IPS-15b (cell line): ENCODE data around the gene ZNF317.

Experiments used
- H3K27me3 ChIP-seq: one replicate; pipeline ENCODE4 v1.6.1; 2013; ENCODE audit warnings: low read length; ENCODE audit not compliant: control insufficient read depth, insufficient read depth
- H3K36me3 ChIP-seq: one replicate; pipeline ENCODE4 v1.6.1; 2013; ENCODE audit warnings: low read length; ENCODE audit not compliant: control insufficient read depth, insufficient read depth
- H3K4me1 ChIP-seq: one replicate; pipeline ENCODE4 v1.6.1; 2013; ENCODE audit warnings: mild to moderate bottlenecking, low read length; ENCODE audit not compliant: control insufficient read depth, insufficient read depth
- H3K4me3 ChIP-seq: one replicate; pipeline ENCODE4 v1.5.1; 2013; ENCODE audit warnings: low read depth, low read length
- H3K9ac ChIP-seq: one replicate; pipeline ENCODE4 v1.6.1; 2013; ENCODE audit warnings: low read depth, mild to moderate bottlenecking, low read length
- H3K9me3 ChIP-seq: one replicate; pipeline ENCODE4 v1.6.1; 2013; ENCODE audit warnings: mild to moderate bottlenecking, low read length; ENCODE audit not compliant: control insufficient read depth, insufficient read depth

ZNF317 gene

DNA sequence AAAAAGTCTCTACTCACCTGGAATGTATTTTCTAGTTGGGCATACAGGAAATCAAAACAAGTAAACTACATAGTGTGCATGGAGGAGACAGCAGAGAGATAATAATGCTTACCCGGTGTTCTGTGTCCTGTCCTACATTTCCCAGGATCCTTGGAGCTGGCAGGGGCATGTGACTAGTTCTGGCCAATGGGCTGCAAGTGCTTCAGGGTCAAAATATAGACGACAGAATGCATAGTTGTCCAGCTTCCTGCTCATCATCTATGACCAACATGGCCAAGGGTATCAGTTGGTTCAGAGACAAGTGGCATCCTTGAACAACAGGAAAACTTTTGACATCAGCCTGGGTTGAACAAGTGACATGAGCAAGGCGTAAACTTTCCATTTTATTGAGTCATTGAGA lies 8.5 kb downstream of the ZNF317 start:
- Histone ChIP-seq H3K4me3 (no peak overlapping the region), H3K27me3 (no peaks in the 10 kb centered on the region), H3K36me3 (peaks cover 7% of the 10 kb centered on the region), H3K4me1 (no peaks in the 10 kb centered on the region), H3K9me3 (peaks cover 10% of the 10 kb centered on the region), H3K9ac (no peak overlapping the region)

DNA sequence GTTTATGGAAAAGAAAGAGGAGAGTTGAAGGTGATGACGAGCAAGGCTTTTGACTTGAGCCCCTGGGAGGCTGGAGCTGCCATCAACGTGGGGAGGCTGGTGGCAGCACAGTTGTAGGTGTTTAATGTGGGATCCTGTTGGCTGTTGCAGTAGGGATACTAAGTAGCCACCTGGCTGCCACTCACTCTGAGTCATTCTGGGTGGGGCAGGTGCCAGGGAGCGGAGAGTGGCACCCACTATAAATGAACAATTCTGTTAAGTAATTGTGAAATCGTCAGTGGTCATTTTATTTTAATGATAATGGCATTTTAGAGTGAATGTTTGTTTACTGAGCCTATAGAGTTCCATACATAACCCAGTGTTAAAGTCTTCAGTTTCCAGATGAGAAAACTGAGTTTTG lies 9.8 kb downstream of the ZNF317 start:
- peaks cover 8% of the 10 kb centered on the region for H3K9me3 ChIP-seq
- no peaks in the 10 kb centered on the region for H3K4me1 ChIP-seq
- H3K27me3 ChIP-seq, result no peaks in the 10 kb centered on the region
- H3K36me3 ChIP-seq, result peaks cover 7% of the 10 kb centered on the region
- H3K4me3 ChIP-seq, result no peak overlapping the region
- no peak overlapping the region for H3K9ac ChIP-seq

DNA sequence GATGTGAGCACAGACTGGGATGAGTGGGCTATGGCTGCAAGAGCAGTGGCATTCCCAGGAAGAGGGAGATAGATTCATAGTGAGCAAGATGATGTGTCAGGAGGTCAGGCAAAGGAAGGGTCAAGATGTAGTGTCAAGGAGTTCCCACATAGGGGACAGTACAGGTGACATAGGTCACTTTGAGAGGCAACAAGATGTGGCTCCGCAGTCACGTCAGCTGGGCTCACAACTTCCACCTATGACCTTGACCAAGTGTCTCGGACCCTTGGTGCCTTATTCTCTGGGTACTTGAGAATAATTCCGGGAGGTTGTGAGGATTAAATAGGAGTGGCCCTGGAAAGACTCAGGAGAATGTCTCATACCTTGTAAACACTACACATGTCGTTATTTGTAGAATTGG lies 10.5 kb downstream of the ZNF317 start:
- peaks cover 3% of the 10 kb centered on the region for H3K36me3 ChIP-seq
- H3K4me3 ChIP-seq, result no peak overlapping the region
- no peak overlapping the region for H3K9ac ChIP-seq
- H3K4me1 ChIP-seq, result no peaks in the 10 kb centered on the region
- H3K9me3 ChIP-seq, result peaks cover 7% of the 10 kb centered on the region
- no peaks in the 10 kb centered on the region for H3K27me3 ChIP-seq

DNA sequence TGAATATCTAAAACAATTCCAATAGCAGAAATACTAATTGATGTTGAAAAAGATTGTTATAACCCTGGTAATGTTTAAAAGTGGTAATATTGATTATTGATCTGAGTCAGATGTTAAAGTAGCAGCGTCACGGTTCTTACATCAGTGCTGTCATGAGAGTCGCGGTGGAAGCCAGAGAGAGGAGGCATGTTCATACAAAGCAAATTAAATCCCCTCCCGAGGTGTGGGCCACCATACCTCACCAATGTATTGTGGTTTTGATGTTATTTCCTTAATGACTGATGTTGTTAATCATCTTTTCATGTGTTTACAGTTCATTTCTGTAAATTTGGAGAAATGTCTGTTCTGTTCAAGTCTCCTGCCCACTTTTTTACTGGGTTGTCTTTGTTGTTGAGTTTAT lies 11.2 kb downstream of the ZNF317 start:
- H3K36me3 ChIP-seq, result peaks cover 9% of the 10 kb centered on the region
- no peaks in the 10 kb centered on the region for H3K4me1 ChIP-seq
- H3K4me3 ChIP-seq, result no peak overlapping the region
- H3K27me3 ChIP-seq, result no peaks in the 10 kb centered on the region
- H3K9ac ChIP-seq, result no peak overlapping the region
- peaks cover 7% of the 10 kb centered on the region for H3K9me3 ChIP-seq

DNA sequence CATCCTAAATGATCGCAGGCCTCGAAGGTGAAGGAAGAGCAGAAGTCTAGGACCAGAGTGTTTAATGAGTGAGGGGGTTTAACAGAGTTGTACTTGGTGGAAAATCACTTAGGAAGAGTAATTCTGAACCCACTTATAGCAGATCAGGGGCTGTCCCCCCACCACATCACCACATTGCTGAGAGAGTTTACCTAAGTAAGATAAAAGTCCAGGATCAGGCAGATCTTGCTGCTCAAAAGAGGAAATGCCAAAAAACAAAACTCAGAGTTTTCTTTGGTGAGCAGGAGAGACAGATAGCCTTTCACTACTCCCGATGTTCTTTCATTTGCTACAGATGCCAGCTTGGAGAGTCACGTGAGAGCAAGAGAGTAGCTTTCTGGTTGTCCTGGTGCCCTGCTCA lies 15.4 kb downstream of the ZNF317 start:
- Histone ChIP-seq H3K4me3 (no peak overlapping the region), H3K9ac (no peak overlapping the region), H3K9me3 (peaks cover 7% of the 10 kb centered on the region), H3K4me1 (no peaks in the 10 kb centered on the region), H3K36me3 (peaks cover 37% of the 10 kb centered on the region), H3K27me3 (no peaks in the 10 kb centered on the region)

DNA sequence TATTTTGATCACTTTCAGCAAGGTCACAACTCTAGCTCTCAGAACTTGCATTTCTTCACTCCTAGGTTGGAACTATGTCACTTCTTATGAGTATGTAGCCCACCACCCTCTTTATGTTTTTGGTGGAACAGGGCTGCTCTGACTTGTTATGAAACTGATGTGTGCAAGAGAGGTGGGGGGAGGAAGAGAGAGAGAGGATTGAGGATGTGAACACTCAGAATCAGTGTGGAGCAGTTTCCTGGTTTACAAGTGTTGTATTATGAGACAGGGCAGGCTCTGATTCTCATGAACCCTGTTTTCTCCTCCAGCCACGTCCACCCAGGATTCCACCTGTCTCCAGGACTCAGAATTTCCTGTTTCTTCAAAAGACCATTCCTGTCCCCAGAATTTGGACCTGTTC lies 16.1 kb downstream of the ZNF317 start:
- H3K36me3 ChIP-seq, result peaks cover 44% of the 10 kb centered on the region
- no peaks in the 10 kb centered on the region for H3K27me3 ChIP-seq
- H3K4me3 ChIP-seq, result no peak overlapping the region
- no peak overlapping the region for H3K9ac ChIP-seq
- H3K9me3 ChIP-seq, result peaks cover 6% of the 10 kb centered on the region
- H3K4me1 ChIP-seq, result no peaks in the 10 kb centered on the region

DNA sequence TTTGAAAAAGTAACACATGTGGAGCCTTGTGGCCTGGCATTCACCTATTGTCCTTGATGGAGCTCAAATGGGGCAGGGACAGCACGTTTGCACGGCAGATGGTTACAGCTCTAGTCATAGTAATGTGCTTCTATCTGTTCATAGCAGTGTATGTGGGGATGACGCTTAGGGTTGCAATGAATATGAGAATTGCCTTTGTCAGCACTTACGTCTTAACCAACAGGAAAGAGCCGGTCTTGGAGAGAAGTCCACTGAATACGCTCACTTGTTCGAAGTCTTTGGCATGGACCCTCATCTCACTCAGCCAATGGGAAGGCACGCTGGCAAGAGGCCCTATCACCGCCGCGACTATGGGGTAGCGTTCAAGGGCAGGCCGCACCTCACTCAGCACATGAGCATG lies 19.7 kb downstream of the ZNF317 start:
- Histone ChIP-seq H3K9ac (no peak overlapping the region), H3K9me3 (no peaks in the 10 kb centered on the region), H3K27me3 (no peaks in the 10 kb centered on the region), H3K4me3 (no peak overlapping the region), H3K36me3 (peaks cover 62% of the 10 kb centered on the region), H3K4me1 (no peaks in the 10 kb centered on the region)

DNA sequence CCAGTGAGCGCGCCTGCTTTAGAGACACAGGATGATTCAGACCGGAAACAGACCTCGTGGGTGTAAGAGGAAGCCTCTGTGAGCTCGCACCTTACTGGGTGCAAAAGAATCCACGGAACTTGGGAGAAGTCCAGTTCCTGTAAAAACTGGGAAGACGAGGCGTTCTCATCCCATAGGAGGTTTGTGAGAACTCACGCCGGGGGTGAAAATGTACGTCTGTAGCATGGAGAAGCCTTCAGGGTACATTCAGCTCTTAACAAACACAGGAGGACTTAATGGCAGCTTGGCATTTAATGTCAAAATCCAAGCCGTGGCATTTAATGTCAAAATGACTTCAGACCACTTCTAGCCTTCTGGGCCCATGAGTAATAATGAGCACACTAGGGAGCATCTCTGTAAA lies 21.2 kb downstream of the ZNF317 start:
- Histone ChIP-seq H3K4me3 (no peak overlapping the region), H3K4me1 (no peaks in the 10 kb centered on the region), H3K9ac (no peak overlapping the region), H3K9me3 (no peaks in the 10 kb centered on the region), H3K36me3 (peaks cover 55% of the 10 kb centered on the region), H3K27me3 (no peaks in the 10 kb centered on the region)

DNA sequence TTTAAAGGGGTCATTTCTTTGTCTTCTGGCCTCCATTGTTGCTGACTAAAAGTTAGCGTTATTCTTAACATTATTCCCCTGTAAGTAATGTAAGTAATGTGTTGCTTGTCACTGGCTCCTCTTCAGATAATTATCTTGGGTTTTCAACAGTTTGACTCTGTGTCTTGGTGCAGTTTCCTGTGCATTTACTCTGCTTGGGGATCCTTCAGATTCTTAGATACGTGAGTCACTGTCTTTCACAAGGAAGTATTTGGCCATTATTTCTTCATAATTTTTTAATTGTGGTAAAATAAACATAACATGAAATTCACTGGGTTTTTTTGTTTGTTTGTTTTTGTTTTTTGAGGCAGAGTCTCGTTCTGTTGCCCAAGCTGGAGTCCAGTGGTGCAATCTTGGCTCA lies 25.1 kb downstream of the ZNF317 start:
- Histone ChIP-seq H3K27me3 (no peaks in the 10 kb centered on the region), H3K36me3 (peaks cover 28% of the 10 kb centered on the region), H3K4me1 (no peaks in the 10 kb centered on the region)

DNA sequence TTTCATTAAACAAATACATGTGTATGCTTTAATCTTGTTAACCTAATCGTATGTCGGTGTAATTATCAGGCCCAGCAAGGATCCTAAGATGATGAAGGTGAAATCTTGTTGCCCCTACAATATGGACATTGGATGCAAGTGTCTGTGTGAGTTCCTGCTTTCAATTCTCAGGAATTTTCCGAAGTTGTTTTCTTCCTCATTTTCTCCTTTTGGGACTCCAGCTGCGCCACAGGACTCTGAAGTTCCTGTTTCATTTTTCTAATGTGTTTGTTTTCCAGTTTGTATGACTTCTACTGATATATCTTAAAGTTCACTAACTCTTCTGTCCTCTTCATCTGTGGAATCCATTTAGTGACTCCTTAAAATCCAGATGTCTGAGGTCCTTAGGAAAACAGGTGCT lies 26.6 kb downstream of the ZNF317 start:
- no peak overlapping the region for H3K9ac ChIP-seq

More for the DNA sequence above, 25.1 kb downstream of the ZNF317 start:
- Histone ChIP-seq H3K4me3 (no peak overlapping the region), H3K9ac (no peak overlapping the region), H3K9me3 (no peaks in the 10 kb centered on the region)

DNA sequence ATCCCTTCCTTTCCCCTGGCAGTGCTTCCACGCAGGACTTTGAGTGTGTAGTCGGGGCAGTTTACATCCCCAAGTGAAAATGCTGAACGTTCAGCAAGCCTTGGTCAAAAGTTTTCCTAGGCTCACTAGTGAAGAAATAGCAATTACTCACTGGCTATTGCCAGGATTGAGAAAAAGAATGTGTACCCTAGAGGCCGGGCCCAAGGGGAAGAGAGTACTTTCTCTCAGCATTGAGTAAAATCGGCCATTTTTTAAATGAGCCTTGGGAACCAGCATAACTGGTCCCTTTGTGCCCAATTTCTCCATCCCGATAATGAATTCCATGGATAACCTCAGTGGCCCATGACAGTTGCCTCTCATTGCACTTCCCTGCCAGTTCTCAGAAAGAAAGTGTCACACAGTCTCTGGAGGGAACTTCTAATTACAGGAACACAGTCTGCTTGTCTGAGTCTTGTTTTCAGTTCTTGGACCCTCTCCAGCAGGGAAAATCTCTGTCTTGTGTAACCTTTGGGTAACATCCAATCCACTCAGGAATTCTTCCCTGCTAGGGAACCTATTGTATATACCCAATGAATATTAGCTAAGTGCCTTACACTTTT lies 31.3 kb downstream of the ZNF317 start:
- H3K4me1 ChIP-seq, result no peaks in the 10 kb centered on the region
- H3K36me3 ChIP-seq, result no peaks in the 10 kb centered on the region
- H3K9ac ChIP-seq, result no peak overlapping the region
- H3K27me3 ChIP-seq, result no peaks in the 10 kb centered on the region
- H3K9me3 ChIP-seq, result no peaks in the 10 kb centered on the region
- H3K4me3 ChIP-seq, result no peak overlapping the region

More for the DNA sequence above, 26.6 kb downstream of the ZNF317 start:
- no peak overlapping the region for H3K4me3 ChIP-seq
- no peaks in the 10 kb centered on the region for H3K9me3 ChIP-seq
- no peaks in the 10 kb centered on the region for H3K4me1 ChIP-seq
- H3K36me3 ChIP-seq, result peaks cover 12% of the 10 kb centered on the region
- no peaks in the 10 kb centered on the region for H3K27me3 ChIP-seq

DNA sequence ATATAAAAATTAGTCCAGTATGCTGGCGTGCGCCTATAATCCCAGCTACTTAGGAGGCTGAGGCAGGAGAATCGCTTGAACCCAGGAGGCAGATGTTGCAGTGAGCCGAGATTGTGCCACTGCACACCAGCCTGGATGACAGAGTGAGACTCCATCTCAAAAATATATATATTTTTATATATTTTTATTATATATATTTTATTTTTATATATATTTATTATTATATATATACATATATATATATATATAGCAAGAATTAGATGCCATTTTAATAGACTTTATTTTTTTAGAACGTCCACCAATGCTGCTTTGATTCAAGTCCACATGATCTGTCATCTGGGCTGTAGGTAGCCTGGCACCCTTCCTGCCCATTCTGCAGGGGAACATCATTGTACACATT lies 35.1 kb downstream of the ZNF317 start:
- Histone ChIP-seq H3K36me3 (no peaks in the 10 kb centered on the region), H3K4me3 (no peak overlapping the region), H3K9ac (no peak overlapping the region), H3K27me3 (no peaks in the 10 kb centered on the region), H3K4me1 (no peaks in the 10 kb centered on the region), H3K9me3 (no peaks in the 10 kb centered on the region)
